ENCODE measurements around the gene FMNL3. TPM values are rescaled to one million over a fixed set of nuclear protein-coding genes. Genes with fewer than 3 reads are reported as not detected.

Gene FMNL3
- total and polyA plus RNA-seq, 4 donors = 0.72 to 4.5 (median 2.6) TPM

DNA sequence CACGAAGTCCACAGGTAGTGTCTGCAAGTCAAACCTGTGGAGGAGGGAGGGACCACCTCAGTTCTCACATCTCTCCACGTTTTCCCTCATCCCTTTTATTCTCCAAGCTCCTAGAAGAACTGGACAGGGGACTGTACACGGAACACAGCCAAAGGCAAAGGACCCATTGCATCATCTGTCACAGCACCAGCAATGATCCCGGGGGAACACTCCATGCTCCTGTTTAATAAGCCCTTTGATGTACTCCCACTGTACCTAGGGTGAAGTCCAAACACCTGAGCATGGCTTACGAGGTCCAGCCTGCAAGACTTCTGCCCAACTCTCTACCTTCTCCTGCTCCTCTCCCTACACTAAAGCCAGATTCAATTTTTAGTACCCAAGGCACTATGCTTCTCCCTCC, 57.3 kb downstream of the FMNL3 start:
- Histone ChIP-seq H3K36me3 (ENCODE audit: control insufficient read depth in 4 of 4, insufficient read depth in 3 of 4, low read depth in 1 of 4, low read length in 3 of 4) (peaks cover 0 to 2% (median 0%) of the 10 kb centered on the region in 4 donors), H3K4me3 (ENCODE audit: low read depth in 1 of 3, low read length in 3 of 3) (no peak overlapping the region), H3K9me3 (ENCODE audit: control insufficient read depth in 4 of 4, low read length in 3 of 4) (no peaks in the 10 kb centered on the region), H3K27me3 (ENCODE audit: control insufficient read depth in 4 of 4, insufficient read depth in 4 of 4, low read length in 3 of 4) (no peaks in the 10 kb centered on the region), H3K4me1 (ENCODE audit: control insufficient read depth in 4 of 4, insufficient read depth in 4 of 4, low read length in 3 of 4) (peaks cover 0 to 11% (median 7%) of the 10 kb centered on the region in 4 donors), H3K9ac (ENCODE audit: low read depth in 1 of 2, low read length in 2 of 2) (no peak overlapping the region), H3K27ac (ENCODE audit: low read depth in 1 of 2, low read length in 2 of 2) (no peak overlapping the region)
- DNase-seq (ENCODE audit: low spot score) = no peak
- 48% methylated on average over 5 of the region's 5 CpGs for WGBS
- TF ChIP-seq HNF4G (IDR thresholded peaks at IDR 0.05) (peak; percentile 61), RAD21 (IDR thresholded peaks at IDR 0.05) (peak in 1 of 2 donors; percentile 13), SP1 (IDR thresholded peaks at IDR 0.05) (peak; percentile 50), HNF4A (conservative IDR thresholded peaks at IDR 0.05) (peak; percentile 14 to 91)
- TF ChIP-seq, protein P1, sequence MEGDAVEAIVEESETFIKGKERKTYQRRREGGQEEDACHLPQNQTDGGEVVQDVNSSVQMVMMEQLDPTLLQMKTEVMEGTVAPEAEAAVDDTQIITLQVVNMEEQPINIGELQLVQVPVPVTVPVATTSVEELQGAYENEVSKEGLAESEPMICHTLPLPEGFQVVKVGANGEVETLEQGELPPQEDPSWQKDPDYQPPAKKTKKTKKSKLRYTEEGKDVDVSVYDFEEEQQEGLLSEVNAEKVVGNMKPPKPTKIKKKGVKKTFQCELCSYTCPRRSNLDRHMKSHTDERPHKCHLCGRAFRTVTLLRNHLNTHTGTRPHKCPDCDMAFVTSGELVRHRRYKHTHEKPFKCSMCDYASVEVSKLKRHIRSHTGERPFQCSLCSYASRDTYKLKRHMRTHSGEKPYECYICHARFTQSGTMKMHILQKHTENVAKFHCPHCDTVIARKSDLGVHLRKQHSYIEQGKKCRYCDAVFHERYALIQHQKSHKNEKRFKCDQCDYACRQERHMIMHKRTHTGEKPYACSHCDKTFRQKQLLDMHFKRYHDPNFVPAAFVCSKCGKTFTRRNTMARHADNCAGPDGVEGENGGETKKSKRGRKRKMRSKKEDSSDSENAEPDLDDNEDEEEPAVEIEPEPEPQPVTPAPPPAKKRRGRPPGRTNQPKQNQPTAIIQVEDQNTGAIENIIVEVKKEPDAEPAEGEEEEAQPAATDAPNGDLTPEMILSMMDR (IDR thresholded peaks at IDR 0.05; ENCODE audit: low read depth, low read length, missing input control) = no peak
- TF ChIP-seq, protein P2, sequence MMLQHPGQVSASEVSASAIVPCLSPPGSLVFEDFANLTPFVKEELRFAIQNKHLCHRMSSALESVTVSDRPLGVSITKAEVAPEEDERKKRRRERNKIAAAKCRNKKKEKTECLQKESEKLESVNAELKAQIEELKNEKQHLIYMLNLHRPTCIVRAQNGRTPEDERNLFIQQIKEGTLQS (IDR thresholded peaks at IDR 0.05) = peak; percentile 87
- TF ChIP-seq, protein P3, sequence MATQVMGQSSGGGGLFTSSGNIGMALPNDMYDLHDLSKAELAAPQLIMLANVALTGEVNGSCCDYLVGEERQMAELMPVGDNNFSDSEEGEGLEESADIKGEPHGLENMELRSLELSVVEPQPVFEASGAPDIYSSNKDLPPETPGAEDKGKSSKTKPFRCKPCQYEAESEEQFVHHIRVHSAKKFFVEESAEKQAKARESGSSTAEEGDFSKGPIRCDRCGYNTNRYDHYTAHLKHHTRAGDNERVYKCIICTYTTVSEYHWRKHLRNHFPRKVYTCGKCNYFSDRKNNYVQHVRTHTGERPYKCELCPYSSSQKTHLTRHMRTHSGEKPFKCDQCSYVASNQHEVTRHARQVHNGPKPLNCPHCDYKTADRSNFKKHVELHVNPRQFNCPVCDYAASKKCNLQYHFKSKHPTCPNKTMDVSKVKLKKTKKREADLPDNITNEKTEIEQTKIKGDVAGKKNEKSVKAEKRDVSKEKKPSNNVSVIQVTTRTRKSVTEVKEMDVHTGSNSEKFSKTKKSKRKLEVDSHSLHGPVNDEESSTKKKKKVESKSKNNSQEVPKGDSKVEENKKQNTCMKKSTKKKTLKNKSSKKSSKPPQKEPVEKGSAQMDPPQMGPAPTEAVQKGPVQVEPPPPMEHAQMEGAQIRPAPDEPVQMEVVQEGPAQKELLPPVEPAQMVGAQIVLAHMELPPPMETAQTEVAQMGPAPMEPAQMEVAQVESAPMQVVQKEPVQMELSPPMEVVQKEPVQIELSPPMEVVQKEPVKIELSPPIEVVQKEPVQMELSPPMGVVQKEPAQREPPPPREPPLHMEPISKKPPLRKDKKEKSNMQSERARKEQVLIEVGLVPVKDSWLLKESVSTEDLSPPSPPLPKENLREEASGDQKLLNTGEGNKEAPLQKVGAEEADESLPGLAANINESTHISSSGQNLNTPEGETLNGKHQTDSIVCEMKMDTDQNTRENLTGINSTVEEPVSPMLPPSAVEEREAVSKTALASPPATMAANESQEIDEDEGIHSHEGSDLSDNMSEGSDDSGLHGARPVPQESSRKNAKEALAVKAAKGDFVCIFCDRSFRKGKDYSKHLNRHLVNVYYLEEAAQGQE (IDR thresholded peaks at IDR 0.05) = no peak

DNA sequence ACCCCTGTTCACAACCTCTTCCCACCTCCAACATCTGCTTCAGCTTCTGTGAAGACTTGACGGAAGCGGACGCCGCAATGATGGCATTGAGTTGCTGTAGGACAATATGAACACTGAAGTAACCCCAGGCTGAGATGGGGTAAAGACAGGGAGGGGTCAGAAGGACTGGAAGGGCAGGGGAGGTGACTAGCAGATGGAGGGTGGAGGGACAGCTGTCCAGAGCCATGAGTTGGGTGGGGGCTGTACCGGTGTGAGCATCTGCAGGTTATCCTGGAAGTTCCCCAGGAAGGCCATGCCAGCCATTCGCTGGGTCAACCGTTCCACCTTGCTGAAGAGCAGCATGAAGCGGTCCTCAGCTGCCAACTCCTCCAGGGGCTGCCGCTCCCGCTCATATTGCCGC, 57.8 kb downstream of the FMNL3 start:
- Histone ChIP-seq H3K9ac (ENCODE audit: low read depth in 1 of 2, low read length in 2 of 2) (no peak overlapping the region), H3K36me3 (ENCODE audit: control insufficient read depth in 4 of 4, insufficient read depth in 3 of 4, low read depth in 1 of 4, low read length in 3 of 4) (peaks cover 0 to 2% (median 0%) of the 10 kb centered on the region in 4 donors), H3K27ac (ENCODE audit: low read depth in 1 of 2, low read length in 2 of 2) (no peak overlapping the region), H3K4me1 (ENCODE audit: control insufficient read depth in 4 of 4, insufficient read depth in 4 of 4, low read length in 3 of 4) (peaks cover 3 to 15% (median 11%) of the 10 kb centered on the region in 4 donors), H3K4me3 (ENCODE audit: low read depth in 1 of 3, low read length in 3 of 3) (no peak overlapping the region), H3K27me3 (ENCODE audit: control insufficient read depth in 4 of 4, insufficient read depth in 4 of 4, low read length in 3 of 4) (no peaks in the 10 kb centered on the region), H3K9me3 (ENCODE audit: control insufficient read depth in 4 of 4, low read length in 3 of 4) (no peaks in the 10 kb centered on the region)
- 97% methylated on average over 11 of the region's 11 CpGs for WGBS
- TF ChIP-seq SP1 (IDR thresholded peaks at IDR 0.05) (no peak), NR2F2 (IDR thresholded peaks at IDR 0.05) (no peak), TAF1 (conservative IDR thresholded peaks at IDR 0.05) (no peak), GABPA (IDR thresholded peaks at IDR 0.05 in 1 of 2, conservative IDR thresholded peaks at IDR 0.05 in 1 of 2) (no peak), RXRA (IDR thresholded peaks at IDR 0.05) (no peak)
- TF ChIP-seq, protein P4, sequence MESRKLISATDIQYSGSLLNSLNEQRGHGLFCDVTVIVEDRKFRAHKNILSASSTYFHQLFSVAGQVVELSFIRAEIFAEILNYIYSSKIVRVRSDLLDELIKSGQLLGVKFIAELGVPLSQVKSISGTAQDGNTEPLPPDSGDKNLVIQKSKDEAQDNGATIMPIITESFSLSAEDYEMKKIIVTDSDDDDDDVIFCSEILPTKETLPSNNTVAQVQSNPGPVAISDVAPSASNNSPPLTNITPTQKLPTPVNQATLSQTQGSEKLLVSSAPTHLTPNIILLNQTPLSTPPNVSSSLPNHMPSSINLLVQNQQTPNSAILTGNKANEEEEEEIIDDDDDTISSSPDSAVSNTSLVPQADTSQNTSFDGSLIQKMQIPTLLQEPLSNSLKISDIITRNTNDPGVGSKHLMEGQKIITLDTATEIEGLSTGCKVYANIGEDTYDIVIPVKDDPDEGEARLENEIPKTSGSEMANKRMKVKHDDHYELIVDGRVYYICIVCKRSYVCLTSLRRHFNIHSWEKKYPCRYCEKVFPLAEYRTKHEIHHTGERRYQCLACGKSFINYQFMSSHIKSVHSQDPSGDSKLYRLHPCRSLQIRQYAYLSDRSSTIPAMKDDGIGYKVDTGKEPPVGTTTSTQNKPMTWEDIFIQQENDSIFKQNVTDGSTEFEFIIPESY (IDR thresholded peaks at IDR 0.05) = no peak
- no peak for DNase-seq (ENCODE audit: low spot score)

Measured in liver (tissue), 9 donors.